Measurements from ENCODE around the gene MX2.

DNA sequence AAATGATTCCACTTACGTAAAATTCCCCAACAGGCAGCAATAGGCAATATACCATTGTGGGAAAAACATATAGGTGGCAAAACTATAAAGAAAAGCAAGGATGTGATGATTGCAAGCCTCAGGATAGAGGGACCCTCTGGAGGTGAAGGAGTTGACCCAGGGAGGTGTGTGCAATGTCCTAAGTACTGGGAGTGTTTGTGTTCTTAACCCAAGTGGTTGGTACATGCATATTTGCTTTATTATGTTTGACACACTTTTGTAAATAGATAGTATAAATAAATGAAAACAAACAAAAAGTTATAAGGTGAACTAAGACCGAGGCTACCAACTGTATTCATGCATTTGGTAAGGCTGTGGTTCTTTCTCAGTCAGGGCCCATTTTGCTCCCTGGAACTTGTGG, 71.7 kb downstream of the MX2 start:
- TF ChIP-seq, protein P1, sequence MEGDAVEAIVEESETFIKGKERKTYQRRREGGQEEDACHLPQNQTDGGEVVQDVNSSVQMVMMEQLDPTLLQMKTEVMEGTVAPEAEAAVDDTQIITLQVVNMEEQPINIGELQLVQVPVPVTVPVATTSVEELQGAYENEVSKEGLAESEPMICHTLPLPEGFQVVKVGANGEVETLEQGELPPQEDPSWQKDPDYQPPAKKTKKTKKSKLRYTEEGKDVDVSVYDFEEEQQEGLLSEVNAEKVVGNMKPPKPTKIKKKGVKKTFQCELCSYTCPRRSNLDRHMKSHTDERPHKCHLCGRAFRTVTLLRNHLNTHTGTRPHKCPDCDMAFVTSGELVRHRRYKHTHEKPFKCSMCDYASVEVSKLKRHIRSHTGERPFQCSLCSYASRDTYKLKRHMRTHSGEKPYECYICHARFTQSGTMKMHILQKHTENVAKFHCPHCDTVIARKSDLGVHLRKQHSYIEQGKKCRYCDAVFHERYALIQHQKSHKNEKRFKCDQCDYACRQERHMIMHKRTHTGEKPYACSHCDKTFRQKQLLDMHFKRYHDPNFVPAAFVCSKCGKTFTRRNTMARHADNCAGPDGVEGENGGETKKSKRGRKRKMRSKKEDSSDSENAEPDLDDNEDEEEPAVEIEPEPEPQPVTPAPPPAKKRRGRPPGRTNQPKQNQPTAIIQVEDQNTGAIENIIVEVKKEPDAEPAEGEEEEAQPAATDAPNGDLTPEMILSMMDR (IDR thresholded peaks at IDR 0.05): no peak
- TF ChIP-seq POLR2A (IDR thresholded peaks at IDR 0.05): no peak

Measured in body of pancreas (tissue), 4 donors.